Hematopoietic multipotent progenitor cell (in vitro differentiated cells): ENCODE measurements around the gene ZBTB2. TPM values are rescaled to one million over a fixed set of nuclear protein-coding genes. Genes with fewer than 3 reads are reported as not detected.
"Not testable (repeated sequence)": the region's sequence is repeated elsewhere in the genome, so short reads cannot be mapped to it uniquely, and the experiment has no call there.

Source experiments
- DNase-seq, 3 donors: peaks; one replicate each; pipeline ENCODE4 v3.0.0-alpha.2; 2011 to 2015; ENCODE audit warnings: low read depth in 2 of 3, low spot score in 2 of 3
- total RNA-seq: library from RNA; depleted of rRNA; stranded (reverse); fragments of >200 nt; gene quantifications from one replicate; pipeline ENCODE4 v1.2.3, GENCODE V29; 2012

The ZBTB2 gene
- total RNA-seq, 1 donor, result 9.4 TPM

DNA sequence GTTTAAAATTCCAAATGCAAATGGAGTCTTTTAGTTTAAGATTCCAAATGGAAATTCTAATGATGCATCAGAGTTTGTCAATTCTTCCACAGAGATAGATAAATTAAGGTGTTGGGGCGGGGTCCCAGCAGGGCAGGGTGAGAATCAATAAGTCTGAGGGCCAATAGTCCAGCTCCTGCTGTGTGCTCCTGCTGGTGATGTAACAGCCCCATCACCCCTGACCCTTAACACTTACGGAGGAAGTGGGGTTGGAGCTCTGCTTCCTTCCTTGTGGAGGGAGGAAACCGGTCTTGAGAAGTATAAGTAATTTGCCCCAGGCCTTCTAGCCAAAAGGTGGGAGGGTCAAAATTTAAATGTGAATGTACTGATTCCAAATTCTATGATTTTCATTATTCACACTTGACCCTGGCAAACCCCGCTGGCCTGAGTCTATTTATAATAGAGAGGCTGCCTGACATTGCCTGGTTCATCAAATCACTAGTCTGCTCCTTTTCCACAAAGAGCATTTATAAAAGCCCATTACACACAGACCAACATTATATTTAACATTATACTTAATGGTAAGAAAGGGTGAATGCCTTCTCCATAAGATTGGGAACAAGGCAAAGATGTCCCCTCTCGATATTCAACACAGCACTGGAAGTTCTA lies 17.2 kb downstream of the ZBTB2 start:
- DNase-seq, result no peak

GRCh38 chr6:151372164-151372563 lies 19.2 kb downstream of the ZBTB2 start:
- DNase-seq, result no peak

DNA sequence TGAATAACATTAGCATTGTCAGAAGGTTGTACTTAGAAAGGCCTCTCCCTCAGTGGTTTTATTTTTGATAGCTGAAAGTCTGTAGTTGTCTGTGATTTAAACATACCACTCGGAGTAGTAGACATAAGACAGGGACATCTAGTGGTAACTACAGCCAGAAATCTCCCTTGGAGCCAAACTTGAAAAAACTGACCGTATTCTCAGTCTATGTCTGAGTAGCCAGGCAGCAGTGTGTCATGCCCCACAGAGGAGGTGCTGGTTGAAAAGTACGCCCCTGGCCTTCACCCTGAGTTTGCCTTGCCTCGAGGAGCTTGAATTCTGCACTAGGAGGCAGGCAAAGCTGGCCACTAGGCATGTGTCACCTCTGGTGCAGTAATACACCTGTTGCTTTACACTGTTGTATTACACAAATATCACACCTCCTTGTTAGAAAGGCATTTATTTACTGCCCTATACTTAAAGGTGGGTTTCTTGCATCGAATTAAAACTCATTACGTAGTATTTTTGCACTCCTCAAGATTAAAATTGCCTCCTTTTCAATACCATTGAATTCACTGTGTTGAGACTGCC lies 20.8 kb downstream of the ZBTB2 start:
- no peak for DNase-seq

GRCh38 chr6:151365233-151365632 lies 26.1 kb downstream of the ZBTB2 start:
- no peak for DNase-seq

GRCh38 chr6:151359486-151359885 lies 31.9 kb downstream of the ZBTB2 start:
- no peak for DNase-seq

DNA sequence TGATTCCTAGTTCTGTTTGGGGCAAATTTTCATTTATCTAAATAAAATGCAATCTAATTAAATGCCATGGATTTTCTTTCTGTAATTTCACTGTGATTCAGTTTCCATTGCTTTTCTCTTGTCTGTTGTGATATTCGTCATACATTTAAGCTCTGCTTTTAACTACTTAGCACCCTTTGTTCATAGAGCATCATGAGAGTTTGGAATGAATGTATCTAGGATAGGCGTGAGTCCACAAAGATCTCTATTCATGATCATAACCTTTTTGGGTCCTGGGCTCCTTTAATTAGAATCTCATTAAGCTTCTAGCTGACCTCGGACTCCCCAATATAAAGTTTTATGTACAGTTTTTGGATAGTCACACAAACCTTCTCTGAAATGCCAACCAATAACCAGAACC lies 32.9 kb downstream of the ZBTB2 start:
- DNase-seq, result no peak

DNA sequence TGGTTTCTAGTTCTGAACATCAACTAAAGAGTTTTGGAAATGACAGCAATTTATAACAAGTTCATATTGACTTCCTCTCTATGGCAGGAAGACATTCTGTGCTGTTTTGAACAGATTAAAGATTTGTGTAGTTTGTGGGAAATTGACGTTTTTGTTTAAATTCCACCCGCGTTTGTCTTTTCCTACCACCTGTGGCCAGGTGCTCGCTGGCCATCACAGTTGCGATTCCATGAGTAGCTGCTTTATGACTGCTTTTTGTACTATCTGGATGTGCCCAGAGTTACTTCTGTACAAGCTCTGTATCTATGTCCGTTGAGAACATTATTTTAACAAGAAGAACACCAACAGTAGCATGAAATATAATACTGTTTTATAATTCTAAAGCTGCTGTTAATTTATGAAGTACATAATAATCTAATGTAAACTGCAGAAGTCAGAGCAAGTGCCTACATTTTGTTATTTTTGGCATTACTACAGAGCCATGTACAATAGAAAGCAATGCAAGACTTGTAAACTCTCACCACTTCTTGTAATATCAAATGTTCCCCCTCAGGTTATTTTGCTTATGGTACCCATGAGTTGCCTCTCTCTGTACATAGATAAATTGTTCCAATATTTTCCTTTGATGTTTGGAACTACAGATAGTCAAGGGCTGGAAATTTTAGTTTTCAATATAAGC lies 33.5 kb downstream of the ZBTB2 start:
- peak in 1 of 3 donors; percentile 23 for DNase-seq

GRCh38 chr6:151356983-151357382 lies 34.4 kb downstream of the ZBTB2 start:
- not testable (repeated sequence) for DNase-seq

DNA sequence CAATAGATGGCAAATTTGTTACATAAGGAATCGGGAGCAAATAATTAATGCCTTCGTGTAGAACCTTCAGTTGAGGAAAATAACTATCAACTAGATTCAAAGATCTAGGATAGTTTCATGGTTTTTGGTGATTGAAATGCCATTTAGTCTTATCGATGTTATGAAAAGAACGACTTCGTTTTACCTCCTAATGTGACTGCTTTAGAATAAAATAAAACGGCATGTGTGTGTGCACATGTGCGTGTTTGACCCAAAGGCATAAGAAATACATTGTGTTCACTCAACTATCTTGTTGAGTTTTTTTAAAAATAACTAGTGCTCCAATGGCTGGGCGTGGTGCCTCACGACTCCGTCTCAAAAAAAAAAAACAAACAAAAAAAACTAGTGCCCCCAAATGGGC lies 37.6 kb downstream of the ZBTB2 start:
- DNase-seq, result no peak

- DNase-seq, result no peak
Observed at GRCh38 chr6:151352410-151353396, 38.7 kb downstream of the ZBTB2 start.

DNA sequence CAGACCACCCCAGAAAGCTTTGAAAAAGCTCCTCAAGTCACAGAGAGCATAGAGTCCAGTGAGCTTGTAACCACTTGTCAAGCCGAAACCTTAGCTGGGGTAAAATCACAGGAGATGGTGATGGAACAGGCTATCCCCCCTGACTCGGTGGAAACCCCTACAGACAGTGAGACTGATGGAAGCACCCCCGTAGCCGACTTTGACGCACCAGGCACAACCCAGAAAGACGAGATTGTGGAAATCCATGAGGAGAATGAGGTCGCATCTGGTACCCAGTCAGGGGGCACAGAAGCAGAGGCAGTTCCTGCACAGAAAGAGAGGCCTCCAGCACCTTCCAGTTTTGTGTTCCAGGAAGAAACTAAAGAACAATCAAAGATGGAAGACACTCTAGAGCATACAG lies 39.6 kb downstream of the ZBTB2 start:
- DNase-seq, result no peak

GRCh38 chr6:151351146-151351700 lies 40.1 kb downstream of the ZBTB2 start:
- DNase-seq, result no peak

DNA sequence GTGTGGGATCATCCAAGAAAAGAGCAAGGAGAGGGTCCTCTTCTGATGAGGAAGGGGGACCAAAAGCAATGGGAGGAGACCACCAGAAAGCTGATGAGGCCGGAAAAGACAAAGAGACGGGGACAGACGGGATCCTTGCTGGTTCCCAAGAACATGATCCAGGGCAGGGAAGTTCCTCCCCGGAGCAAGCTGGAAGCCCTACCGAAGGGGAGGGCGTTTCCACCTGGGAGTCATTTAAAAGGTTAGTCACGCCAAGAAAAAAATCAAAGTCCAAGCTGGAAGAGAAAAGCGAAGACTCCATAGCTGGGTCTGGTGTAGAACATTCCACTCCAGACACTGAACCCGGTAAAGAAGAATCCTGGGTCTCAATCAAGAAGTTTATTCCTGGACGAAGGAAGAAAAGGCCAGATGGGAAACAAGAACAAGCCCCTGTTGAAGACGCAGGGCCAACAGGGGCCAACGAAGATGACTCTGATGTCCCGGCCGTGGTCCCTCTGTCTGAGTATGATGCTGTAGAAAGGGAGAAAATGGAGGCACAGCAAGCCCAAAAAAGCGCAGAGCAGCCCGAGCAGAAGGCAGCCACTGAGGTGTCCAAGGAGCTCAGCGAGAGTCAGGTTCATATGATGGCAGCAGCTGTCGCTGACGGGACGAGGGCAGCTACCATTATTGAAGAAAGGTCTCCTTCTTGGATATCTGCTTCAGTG lies 40.8 kb downstream of the ZBTB2 start:
- no peak for DNase-seq

- DNase-seq, result no peak
Observed at GRCh38 chr6:151349651-151350270, 41.6 kb downstream of the ZBTB2 start.

GRCh38 chr6:151342750-151343149 lies 48.6 kb downstream of the ZBTB2 start:
- DNase-seq, result not testable (repeated sequence)

DNA sequence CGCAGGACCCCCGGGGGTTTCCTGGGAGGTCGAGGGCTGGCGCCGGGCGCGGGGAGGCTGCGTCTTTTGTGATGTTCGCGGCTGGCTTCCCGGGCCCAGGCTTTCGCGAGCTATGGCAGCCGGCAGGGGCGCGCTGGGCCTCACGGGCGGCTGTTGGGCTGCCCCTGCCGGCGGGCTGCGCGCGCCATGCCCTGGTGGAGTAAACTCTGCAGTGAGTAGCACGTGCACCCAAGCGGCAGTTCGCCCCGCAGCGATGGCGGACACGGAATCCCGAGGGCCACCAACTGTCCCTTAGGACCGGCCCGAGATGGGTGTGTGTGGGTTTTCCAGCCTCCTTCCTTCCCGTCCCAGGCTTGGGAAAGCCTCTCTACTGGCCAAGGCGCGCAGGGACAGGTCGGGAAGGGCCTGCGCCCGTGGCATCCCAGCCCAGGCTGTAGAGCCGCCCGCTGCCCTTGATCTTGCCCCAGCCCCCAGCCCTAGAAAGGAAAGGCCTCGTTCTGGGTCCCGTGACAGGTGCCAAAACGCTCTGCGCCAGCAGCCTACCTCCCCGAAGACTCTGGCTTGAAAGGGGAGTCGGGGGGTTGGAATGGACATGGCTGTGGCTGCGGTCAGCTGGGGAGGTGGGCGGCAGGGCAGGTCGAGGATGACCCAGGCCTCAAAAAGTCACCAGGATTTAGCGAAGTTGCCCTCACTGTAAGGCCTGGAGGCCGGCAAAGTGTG lies 49.7 kb downstream of the ZBTB2 start:
- DNase-seq, result no peak

GRCh38 chr6:151340219-151340978 lies 51.0 kb downstream of the ZBTB2 start:
- no peak for DNase-seq

- DNase-seq, result no peak
Observed at GRCh38 chr6:151339369-151339768, 52.0 kb downstream of the ZBTB2 start.
